ENCODE data around the gene GPHA2. TPM values are rescaled to one million over a fixed set of nuclear protein-coding genes. Genes with fewer than 3 reads are reported as not detected.

Gene GPHA2
- total RNA-seq, 2 experiments from 2014 or later = 0.49 to 0.56 TPM

- no peak overlapping the region for H3K4me3 ChIP-seq (ENCODE audit: low read length)
- ChIA-PET POLR2A (interaction anchor here (0.7 to 2.4 kb wide), 4 partner anchors 19 to 47 kb away, joined by 3 to 8 read pairs (median 5); no protein-coding TSS in a partner anchor), CTCF (interaction anchor here (1.4 to 2.8 kb wide), 4 partner anchors 26 to 50 kb away, joined by 3 to 22 read pairs (median 10); partner anchors contain the start of gene CDC42BPG)
- no peaks in the 10 kb centered on the region for H3K9me3 Mint-ChIP-seq
- H3K9me3 ChIP-seq (ENCODE audit: control insufficient read depth in 1 of 2, insufficient read depth in 1 of 2, low read length in 2 of 2) = no peaks in the 10 kb centered on the region
- ATAC-seq (ENCODE audit: poor library complexity) (no peak), DNase-seq (peak in 1 of 14 experiments; percentile 46)
- H3K36me3 Mint-ChIP-seq (ENCODE audit: low read depth) = peaks cover 40% of the 10 kb centered on the region
- no peaks in the 10 kb centered on the region for H3K27me3 Mint-ChIP-seq
- no peak overlapping the region for H3K4me3 Mint-ChIP-seq
- no peaks in the 10 kb centered on the region for H3K27me3 ChIP-seq (ENCODE audit: control insufficient read depth in 1 of 2, insufficient read depth in 2 of 2, low read length in 2 of 2)
- peaks cover under 1% of the 10 kb centered on the region for H3K4me1 Mint-ChIP-seq (ENCODE audit: low read depth)
- H3K27ac Mint-ChIP-seq = peak overlapping the region; percentile 70
- no peak overlapping the region for H3K27ac ChIP-seq (ENCODE audit: low read depth in 1 of 2, low read length in 2 of 2)
- intact Hi-C loops (cut with DNase I, micrococcal nuclease) = loop anchor here (1.0 to 10.0 kb wide), 3 partner anchors 48 to 110 kb away; no protein-coding TSS in a partner anchor
- TF ChIP-seq CTCF (IDR thresholded peaks at IDR 0.05) = no peak
- H3K4me1 ChIP-seq (ENCODE audit: insufficient read depth, low read length) = peaks cover 19% of the 10 kb centered on the region
- H3K36me3 ChIP-seq (ENCODE audit: insufficient read depth, low read length) = peaks cover 28% of the 10 kb centered on the region
Measured at GRCh38 chr11:64894812-64895452, 40.8 kb downstream of the GPHA2 start.

- DNase-seq = peak; percentile 86 to 96 (median 91)
- Mint-ChIP-seq H3K27ac (peak overlapping the region; percentile 59), H3K4me3 (peak overlapping the region; percentile 15), H3K36me3 (ENCODE audit: low read depth) (peaks cover 35% of the 10 kb centered on the region), H3K27me3 (no peaks in the 10 kb centered on the region), H3K4me1 (ENCODE audit: low read depth) (no peaks in the 10 kb centered on the region), H3K9me3 (no peaks in the 10 kb centered on the region)
- peak; percentile 87 for ATAC-seq (ENCODE audit: poor library complexity)
- Histone ChIP-seq H3K4me3 (ENCODE audit: low read length) (no peak overlapping the region), H3K9me3 (ENCODE audit: control insufficient read depth in 1 of 2, insufficient read depth in 1 of 2, low read length in 2 of 2) (no peaks in the 10 kb centered on the region), H3K4me1 (ENCODE audit: insufficient read depth, low read length) (peaks cover 12% of the 10 kb centered on the region), H3K36me3 (ENCODE audit: insufficient read depth, low read length) (peaks cover 28% of the 10 kb centered on the region), H3K27me3 (ENCODE audit: control insufficient read depth in 1 of 2, insufficient read depth in 2 of 2, low read length in 2 of 2) (no peaks in the 10 kb centered on the region), H3K27ac (ENCODE audit: low read depth in 1 of 2, low read length in 2 of 2) (no peak overlapping the region)
- intact Hi-C loops (cut with DNase I, micrococcal nuclease) = loop anchor here (1.0 to 10.0 kb wide), 3 partner anchors 47 to 109 kb away; no protein-coding TSS in a partner anchor
- ChIA-PET CTCF (interaction anchor here (0.7 to 2.8 kb wide), 7 partner anchors 16 to 49 kb away, joined by 3 to 22 read pairs (median 3); partner anchors contain the start of genes CDC42BPG, EHD1 and PPP2R5B), POLR2A (interaction anchor here (0.6 to 2.4 kb wide), 9 partner anchors 18 to 223 kb away, joined by 3 to 8 read pairs (median 4); partner anchors contain the start of genes RASGRP2 and ZNHIT2)
- TF ChIP-seq CTCF (IDR thresholded peaks at IDR 0.05) = peak; percentile 81
Measured at GRCh38 chr11:64894070-64894811, 41.5 kb downstream of the GPHA2 start.
